Measurements from ENCODE around the gene ASPSCR1. TPM values are rescaled to one million over a fixed set of nuclear protein-coding genes. Genes with fewer than 3 reads are reported as not detected.

Gene ASPSCR1
- total and polyA plus RNA-seq, 2 of the 13 experiments (the other 11 are each of a cell fraction or from before 2014, with no cell fraction given) = 274 to 314 TPM

GRCh38 chr17:81991684-81992305, 14.4 kb downstream of the ASPSCR1 start (continued):
- TF ChIP-seq, protein P1, sequence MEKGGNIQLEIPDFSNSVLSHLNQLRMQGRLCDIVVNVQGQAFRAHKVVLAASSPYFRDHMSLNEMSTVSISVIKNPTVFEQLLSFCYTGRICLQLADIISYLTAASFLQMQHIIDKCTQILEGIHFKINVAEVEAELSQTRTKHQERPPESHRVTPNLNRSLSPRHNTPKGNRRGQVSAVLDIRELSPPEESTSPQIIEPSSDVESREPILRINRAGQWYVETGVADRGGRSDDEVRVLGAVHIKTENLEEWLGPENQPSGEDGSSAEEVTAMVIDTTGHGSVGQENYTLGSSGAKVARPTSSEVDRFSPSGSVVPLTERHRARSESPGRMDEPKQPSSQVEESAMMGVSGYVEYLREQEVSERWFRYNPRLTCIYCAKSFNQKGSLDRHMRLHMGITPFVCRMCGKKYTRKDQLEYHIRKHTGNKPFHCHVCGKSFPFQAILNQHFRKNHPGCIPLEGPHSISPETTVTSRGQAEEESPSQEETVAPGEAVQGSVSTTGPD (CRISPR knock-in tag; IDR thresholded peaks at IDR 0.05) = peak; percentile 93
- peak; percentile 51; the same call in 1 of the 2 replicates for TF ChIP-seq RELA (CRISPR knock-in tag; IDR thresholded peaks at IDR 0.05)
- peak; percentile 98 for TF ChIP-seq MTF1 (CRISPR knock-in tag; IDR thresholded peaks at IDR 0.05)
- TF ChIP-seq HMGXB3 (CRISPR knock-in tag; IDR thresholded peaks at IDR 0.05; ENCODE audit: borderline replicate concordance) = peak; percentile 89
- peak; percentile 86 for TF ChIP-seq ZNF781 (CRISPR knock-in tag; IDR thresholded peaks at IDR 0.05; ENCODE audit: borderline replicate concordance, not compliant biosample characterization)
- TF ChIP-seq MAFF (IDR thresholded peaks at IDR 0.05; ENCODE audit: low read depth, low read length) = peak; percentile 12; the same call in 1 of the 2 replicates
- no peak for TF ChIP-seq ARNT (IDR thresholded peaks at IDR 0.05)
- TF ChIP-seq, protein P2, sequence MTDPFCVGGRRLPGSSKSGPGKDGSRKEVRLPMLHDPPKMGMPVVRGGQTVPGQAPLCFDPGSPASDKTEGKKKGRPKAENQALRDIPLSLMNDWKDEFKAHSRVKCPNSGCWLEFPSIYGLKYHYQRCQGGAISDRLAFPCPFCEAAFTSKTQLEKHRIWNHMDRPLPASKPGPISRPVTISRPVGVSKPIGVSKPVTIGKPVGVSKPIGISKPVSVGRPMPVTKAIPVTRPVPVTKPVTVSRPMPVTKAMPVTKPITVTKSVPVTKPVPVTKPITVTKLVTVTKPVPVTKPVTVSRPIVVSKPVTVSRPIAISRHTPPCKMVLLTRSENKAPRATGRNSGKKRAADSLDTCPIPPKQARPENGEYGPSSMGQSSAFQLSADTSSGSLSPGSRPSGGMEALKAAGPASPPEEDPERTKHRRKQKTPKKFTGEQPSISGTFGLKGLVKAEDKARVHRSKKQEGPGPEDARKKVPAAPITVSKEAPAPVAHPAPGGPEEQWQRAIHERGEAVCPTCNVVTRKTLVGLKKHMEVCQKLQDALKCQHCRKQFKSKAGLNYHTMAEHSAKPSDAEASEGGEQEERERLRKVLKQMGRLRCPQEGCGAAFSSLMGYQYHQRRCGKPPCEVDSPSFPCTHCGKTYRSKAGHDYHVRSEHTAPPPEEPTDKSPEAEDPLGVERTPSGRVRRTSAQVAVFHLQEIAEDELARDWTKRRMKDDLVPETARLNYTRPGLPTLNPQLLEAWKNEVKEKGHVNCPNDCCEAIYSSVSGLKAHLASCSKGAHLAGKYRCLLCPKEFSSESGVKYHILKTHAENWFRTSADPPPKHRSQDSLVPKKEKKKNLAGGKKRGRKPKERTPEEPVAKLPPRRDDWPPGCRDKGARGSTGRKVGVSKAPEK (CRISPR knock-in tag; IDR thresholded peaks at IDR 0.05; ENCODE audit: borderline replicate concordance) = no peak; the same call in 1 of the 2 replicates
- TF ChIP-seq ZUFSP (CRISPR knock-in tag; IDR thresholded peaks at IDR 0.05; ENCODE audit: borderline replicate concordance) = no peak
- TF ChIP-seq FIP1L1 (IDR thresholded peaks at IDR 0.05; ENCODE audit: borderline replicate concordance, insufficient read depth, low read depth, low read length) = peak; percentile 78
- TF ChIP-seq DPF2 (CRISPR knock-in tag; IDR thresholded peaks at IDR 0.05; ENCODE audit: borderline replicate concordance, low read depth) = 0 out of 2 replicates have a peak, but pooled peaks have one; percentile 38
- TF ChIP-seq, protein P3, sequence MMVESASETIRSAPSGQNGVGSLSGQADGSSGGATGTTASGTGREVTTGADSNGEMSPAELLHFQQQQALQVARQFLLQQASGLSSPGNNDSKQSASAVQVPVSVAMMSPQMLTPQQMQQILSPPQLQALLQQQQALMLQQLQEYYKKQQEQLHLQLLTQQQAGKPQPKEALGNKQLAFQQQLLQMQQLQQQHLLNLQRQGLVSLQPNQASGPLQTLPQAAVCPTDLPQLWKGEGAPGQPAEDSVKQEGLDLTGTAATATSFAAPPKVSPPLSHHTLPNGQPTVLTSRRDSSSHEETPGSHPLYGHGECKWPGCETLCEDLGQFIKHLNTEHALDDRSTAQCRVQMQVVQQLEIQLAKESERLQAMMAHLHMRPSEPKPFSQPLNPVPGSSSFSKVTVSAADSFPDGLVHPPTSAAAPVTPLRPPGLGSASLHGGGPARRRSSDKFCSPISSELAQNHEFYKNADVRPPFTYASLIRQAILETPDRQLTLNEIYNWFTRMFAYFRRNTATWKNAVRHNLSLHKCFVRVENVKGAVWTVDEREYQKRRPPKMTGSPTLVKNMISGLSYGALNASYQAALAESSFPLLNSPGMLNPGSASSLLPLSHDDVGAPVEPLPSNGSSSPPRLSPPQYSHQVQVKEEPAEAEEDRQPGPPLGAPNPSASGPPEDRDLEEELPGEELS (CRISPR knock-in tag; IDR thresholded peaks at IDR 0.05) = peak; percentile 64
- no peak for TF ChIP-seq PRMT3 (CRISPR knock-in tag; IDR thresholded peaks at IDR 0.05; ENCODE audit: borderline replicate concordance, low read depth)
